Pulmonary artery endothelial cell (primary cell): ENCODE data around the gene IL36RN. TPM values are rescaled to one million over a fixed set of nuclear protein-coding genes. Genes with fewer than 3 reads are reported as not detected.
"Not testable (repeated sequence)": the region's sequence is repeated elsewhere in the genome, so short reads cannot be mapped to it uniquely, and the experiment has no call there.

Experiments used
- DNase-seq: peaks from one replicate; pipeline ENCODE4 v3.0.0-alpha.2; 2011; ENCODE audit warnings: low read depth, low spot score
- total RNA-seq: library from RNA; depleted of rRNA; stranded (reverse); fragments of >200 nt; gene quantifications from 2 replicates; pipeline ENCODE4 v1.2.3, GENCODE V29; 2014

The IL36RN gene
- total RNA-seq, 1 donor from 2014 or later, result not detected

GRCh38 chr2:113096842-113097618 lies 38.0 kb downstream of the IL36RN start:
- DNase-seq, result not testable (repeated sequence)

- DNase-seq, result no peak
Observed at GRCh38 chr2:113098041-113098440, 39.0 kb downstream of the IL36RN start.

GRCh38 chr2:113098532-113098931 lies 39.5 kb downstream of the IL36RN start:
- no peak for DNase-seq

DNA sequence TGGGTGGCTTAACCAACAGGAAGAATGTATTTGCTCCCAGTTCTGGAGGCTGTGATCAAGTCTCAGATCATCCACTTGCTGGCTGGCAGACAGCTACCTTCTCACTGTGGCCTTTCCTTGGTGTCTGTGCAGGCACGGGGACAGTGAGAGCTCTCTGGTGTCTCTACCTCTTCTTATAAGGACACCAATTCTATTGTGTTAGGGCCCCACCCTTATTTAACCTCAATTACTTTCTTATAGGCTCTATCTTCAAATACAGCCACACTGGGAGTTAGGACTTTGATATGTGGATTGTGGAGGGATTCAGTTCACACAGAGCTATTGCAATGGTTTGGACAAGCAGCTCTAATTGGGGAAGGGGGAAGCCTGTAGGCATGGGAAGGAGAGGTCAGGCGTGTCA lies 43.1 kb downstream of the IL36RN start:
- no peak for DNase-seq

GRCh38 chr2:113103277-113103676 lies 44.3 kb downstream of the IL36RN start:
- DNase-seq, result no peak

DNA sequence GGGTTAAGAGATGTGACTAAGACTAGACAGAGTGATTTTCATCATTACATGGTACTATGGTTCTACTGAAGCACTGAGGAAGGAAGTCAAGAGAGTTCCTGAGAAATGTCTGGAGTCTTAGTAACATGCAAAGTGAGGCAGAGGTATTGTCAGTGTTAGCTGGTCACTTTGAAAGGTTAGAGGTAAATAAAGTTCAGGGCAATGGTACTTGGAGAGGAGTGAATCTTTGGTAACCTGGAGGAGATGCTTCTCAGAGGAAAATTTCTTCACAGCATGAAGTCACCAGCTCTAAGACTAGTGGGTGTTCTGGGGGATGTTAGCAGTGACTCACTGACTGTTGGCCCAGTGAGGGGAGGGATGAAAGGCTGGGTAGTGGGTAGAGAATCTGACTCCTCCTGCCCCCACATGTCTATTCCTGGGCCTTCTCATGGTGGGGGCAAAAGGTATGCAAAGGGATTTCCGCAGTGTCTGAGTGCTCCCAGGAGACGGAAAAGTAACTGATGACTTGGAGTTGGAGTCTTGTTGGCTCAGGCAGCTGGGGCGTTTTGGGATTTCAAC lies 45.1 kb downstream of the IL36RN start:
- no peak for DNase-seq

DNA sequence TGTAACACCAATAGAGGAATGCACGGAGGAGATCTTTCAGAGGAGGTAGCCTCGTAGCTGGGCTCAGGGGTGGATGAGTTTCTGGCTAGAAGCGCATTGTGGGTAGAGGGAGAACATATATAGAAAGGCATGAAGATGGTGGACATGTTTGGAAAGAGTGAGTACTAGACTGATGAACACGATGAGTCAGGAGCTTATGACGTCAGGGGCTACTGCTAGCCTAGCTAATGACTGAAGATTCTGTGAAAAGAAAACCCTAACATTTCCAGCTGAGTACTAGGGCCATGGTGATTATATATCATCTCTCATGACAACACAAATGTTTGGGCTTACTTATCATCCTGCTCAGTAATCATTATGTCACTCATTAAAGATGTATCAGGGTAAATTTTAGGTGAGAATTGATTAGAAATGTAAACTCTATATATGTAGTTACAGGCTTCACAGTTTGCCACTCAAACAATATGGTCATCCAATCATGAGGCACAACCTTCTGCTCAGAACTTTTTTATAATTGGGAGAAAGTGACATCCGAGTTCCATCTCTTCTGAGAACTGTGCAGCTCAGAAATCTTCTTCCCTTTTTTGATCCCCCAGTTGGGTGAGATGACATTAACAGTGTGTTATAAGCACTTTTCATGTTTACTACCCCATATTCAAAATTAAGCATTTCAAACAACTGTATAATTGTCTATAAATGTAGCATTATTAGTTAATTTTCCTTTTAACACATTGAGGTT lies 46.2 kb downstream of the IL36RN start:
- no peak for DNase-seq

DNA sequence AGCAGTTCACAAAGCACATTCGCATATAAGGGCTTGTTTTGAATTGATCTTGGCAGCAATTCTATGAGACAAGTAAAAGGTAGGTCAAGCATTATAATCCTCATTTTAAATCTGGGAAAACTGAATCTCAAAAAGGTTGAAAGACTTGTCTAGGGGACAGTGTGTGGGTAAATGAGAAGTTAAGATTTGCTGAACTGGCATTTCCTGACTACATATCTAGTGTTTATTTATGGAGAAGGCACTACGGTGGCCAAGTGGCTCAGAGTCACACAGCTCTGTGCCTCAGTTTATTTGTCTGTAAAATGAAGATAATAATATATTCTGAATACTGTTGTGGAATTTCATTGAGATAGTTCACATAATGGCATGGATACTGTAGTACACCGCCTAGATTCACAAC lies 52.1 kb downstream of the IL36RN start:
- no peak for DNase-seq

DNA sequence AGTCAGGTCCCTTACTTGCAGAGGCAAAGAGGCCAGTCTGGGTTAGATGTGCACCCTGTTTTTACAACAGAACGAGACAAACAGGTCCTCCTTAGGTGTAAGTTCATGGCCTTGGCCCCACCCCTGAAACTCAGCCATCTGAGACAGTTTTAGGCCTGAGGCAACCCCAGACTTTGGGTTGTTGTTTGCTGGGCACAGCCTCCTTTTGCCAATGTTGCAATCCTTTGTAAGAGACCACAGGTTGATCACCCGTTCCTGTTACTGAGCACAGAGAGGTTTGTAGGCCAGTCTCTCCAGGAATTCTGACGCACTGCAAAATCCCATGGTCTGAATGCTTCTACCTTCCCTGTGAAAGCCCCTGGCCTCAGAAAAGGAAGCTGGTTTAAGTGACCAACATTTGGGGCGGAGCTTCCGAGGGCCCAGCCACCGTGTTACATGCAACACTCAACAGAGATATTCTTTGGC lies 52.9 kb downstream of the IL36RN start:
- no peak for DNase-seq

DNA sequence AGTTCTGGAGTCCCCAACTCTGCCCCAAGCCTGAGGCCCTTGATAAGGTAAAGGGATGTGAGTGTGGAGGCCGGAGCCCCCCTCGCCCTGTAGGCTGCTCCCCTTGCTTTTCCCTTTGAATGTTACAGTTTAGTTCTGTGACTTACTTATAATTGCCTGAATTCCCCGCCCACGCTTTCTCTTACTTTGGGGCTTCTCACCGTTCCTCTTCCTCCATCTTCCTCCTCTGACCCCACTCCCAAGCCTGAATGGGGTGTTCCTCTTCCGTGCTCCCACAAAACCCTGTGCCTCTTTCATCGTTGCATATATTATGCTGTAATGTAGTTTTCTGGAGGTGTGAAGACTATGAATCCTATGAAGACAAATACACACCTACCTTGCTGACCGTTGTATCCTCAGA lies 53.4 kb downstream of the IL36RN start:
- no peak for DNase-seq

DNA sequence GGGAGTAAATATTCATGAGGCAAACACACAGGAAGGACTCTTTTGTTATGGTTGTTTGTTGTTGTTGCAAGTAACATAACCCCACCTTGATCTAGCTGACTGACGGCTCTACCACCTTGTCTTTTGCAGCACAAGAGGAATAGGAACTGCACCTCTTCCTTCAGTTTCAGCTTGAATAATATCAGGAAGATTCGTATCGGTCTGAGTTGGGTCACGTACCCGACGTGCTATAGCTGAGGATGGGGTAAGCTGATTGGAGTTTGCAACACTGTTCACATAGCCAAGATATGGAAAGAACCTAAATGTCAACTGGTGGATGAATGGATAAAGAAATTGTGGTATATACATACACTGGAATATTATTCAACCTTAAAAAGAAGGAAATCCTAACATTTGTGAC lies 53.9 kb downstream of the IL36RN start:
- DNase-seq, result no peak

DNA sequence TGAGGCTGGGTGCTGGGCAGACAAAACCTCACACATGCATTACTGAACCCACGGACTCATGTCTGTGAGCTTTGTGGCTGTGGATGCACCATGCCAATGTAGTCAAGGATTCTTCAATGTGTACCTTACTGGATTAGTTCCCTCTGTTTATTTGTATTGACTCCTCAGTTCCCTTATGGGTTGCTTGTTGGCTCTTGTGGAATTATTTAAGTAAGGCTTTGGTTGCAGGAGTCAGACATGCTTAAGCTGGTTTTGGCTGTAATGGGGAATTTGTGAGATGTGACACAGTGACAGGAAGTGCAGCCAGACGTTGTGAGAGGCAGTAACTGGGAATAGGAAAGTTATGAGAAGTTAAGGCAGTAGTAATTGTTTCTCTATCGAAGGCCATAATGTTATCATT lies 54.8 kb downstream of the IL36RN start:
- no peak for DNase-seq

Other genes starting within 250 kb of the IL36RN start
- 0.46 TPM in 1 of 2 replicates, not detected in the other for gene IL1B, start 222.4 kb upstream of the IL36RN start, total RNA-seq
- not detected in 2 replicates for gene IL37, start 148.0 kb upstream of the IL36RN start, total RNA-seq
- gene IL36G, start 81.2 kb upstream of the IL36RN start, total RNA-seq, result not detected in 2 replicates
- not detected in 2 replicates for gene IL36A, start 53.7 kb upstream of the IL36RN start, total RNA-seq
- gene IL36B, start 6.3 kb upstream of the IL36RN start, total RNA-seq, result not detected in 2 replicates
- gene IL1F10, start 8.8 kb downstream of the IL36RN start, total RNA-seq, result not detected in 2 replicates
- not detected in 2 replicates for gene IL1RN, start 68.4 kb downstream of the IL36RN start, total RNA-seq
- gene PSD4, start 114.8 kb downstream of the IL36RN start, total RNA-seq, result 0.26 and 0.32 TPM in 2 replicates
- gene PAX8, start 219.7 kb downstream of the IL36RN start, total RNA-seq, result 0.07 and 0.18 TPM in 2 replicates